ENCODE measurements around the gene ITPKB.
"Not testable (repeated sequence)": the region's sequence is repeated elsewhere in the genome, so short reads cannot be mapped to it uniquely, and the experiment has no call there.

ITPKB gene

DNA sequence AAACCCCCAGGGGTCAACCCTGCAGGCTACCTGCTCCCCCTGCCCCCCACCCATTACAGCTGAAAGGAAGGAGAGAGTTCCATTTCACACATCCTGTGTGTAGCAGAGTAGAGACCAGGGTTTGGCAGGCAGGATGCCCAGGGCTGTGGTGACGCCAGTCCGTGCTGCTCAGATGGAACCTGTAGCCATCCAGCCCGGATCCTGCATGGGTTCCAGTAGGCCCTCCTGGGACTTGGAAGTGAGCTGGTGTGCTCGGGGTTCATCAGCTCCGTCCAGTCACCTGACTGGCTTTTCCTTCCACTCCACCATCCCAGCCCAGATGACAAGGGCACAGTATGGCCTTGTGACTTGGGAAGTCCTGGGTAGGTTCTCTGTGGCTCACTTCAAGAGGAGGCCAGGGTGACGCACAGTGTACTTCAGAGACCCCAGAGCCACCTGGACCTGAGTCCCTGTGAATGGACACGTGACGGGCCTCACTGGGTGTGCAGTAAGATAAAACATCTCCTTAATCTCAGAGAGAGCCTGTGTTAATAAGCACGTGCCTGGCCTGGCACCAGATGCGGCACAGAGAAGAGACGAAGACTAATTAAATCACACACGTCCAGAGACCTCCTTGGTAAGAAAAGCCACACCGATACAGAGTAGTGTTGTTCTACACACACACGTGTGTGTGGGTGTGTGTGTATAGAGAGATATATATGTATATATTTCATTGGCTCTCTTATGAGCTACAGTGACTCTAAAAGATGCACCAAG, 16.0 kb downstream of the ITPKB start:
- H3K4me3 ChIP-seq (replicated peaks in 1 of 2; ENCODE audit: low read depth in 2 of 2, low read length in 2 of 2) = no peak overlapping the region
- no peak for TF ChIP-seq CTCF (IDR thresholded peaks at IDR 0.05; ENCODE audit: low read depth, low read length)
- no peak for DNase-seq (ENCODE audit: low read depth in 2 of 2)

DNA sequence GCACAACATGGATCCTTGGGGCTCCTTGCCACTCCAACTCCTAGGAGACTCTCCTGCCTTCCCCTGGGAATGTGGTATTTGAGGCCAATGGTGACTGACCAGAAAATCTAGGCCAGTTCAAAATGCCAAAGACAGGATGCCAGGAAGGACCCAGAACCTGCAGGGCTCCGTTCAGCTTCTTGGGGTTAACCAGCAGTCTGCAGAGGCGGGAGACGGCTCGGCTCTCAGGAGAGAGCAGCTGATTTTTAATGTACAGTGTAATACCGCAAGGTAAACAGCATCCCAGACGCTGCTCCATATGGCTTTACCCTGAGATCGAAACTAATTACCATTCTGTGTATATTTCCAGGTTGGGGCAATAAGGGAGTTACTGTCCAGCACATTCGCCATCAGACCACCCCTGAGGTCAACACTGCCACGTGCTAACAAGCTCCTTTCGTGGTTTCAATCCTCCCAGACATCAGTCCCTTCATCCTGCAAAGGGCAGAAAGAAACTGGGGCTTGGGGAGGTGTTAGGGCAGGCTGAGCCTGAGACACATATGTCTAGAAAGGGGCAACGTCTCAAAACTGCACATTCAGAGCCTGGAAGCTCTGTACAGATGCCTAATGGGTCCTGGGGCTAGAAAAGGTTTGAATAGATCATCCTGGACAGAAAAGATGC, 16.7 kb downstream of the ITPKB start:
- TF ChIP-seq CTCF (IDR thresholded peaks at IDR 0.05; ENCODE audit: low read depth, low read length) = no peak
- no peak overlapping the region for H3K4me3 ChIP-seq (replicated peaks in 1 of 2; ENCODE audit: low read depth in 2 of 2, low read length in 2 of 2)
- no peak for DNase-seq (ENCODE audit: low read depth in 2 of 2)

DNA sequence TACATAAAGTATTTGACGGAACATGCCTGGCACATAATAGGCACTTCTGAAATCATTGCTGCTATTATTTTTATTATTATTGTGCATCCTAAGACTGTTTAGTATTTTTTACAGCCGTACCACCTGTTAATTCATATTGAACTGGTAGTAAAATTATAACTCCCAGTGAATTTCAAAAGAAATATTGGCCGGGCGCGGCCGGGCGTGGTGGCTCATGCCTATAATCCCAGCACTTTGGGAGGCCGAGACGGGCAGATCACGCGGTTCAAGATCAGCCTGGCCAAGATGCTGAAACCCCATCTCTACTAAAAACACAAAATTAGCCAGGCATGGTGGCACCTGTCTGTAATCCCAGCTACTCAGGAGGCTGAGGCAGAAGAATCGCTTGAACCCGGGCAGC, 18.5 kb downstream of the ITPKB start:
- not testable (repeated sequence) for H3K4me3 ChIP-seq (replicated peaks in 1 of 2; ENCODE audit: low read depth in 2 of 2, low read length in 2 of 2); DNase-seq (ENCODE audit: low read depth in 2 of 2)

DNA sequence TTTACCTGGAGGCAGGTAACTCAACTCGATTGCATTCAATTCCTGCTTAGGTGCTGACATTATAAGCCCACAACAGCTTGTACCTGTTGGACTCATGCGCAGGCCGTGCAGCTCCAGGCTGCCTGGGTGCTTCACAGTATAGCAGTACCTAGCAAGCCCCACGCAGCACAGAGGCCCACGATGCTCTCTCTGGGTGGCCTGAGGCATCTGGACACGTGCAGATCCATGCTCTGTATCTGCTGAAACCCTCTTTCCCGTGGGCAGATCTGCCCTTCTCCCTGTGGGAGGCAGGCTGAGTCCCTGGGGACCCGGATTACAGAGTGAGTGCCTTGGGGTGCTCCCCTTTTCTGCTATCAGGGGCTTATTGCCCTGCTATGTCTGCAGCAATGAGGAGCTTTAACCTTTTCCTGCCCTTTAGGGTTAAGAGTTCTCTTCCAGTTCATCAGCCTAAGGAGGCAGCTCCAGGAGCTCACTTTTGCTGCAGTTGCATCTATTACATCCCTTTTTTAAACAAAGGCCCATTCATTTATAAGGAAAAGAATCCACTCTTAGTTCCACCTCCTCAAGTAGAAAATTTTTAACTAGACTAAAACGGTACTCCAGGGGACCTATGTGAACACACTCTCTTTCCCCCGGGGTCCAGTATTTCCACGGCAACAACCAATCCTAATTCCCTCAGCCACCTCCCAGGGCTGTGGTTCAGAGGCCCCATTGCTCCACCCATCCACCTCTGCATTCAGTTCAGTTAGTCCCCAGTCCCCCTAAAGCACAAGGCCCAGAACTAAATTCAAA, 19.3 kb downstream of the ITPKB start:
- no peak for DNase-seq (ENCODE audit: low read depth in 2 of 2)
- TF ChIP-seq CTCF (IDR thresholded peaks at IDR 0.05; ENCODE audit: low read depth, low read length) = no peak
- no peak overlapping the region for H3K4me3 ChIP-seq (replicated peaks in 1 of 2; ENCODE audit: low read depth in 2 of 2, low read length in 2 of 2)

GRCh38 chr1:226717256-226717909, 21.7 kb downstream of the ITPKB start:
- TF ChIP-seq CTCF (IDR thresholded peaks at IDR 0.05; ENCODE audit: low read depth, low read length) = no peak
- DNase-seq (ENCODE audit: low read depth in 2 of 2) = no peak
- H3K4me3 ChIP-seq (replicated peaks in 1 of 2; ENCODE audit: low read depth in 2 of 2, low read length in 2 of 2) = no peak overlapping the region

GRCh38 chr1:226716577-226716976, 22.5 kb downstream of the ITPKB start:
- DNase-seq (ENCODE audit: low read depth in 2 of 2) = no peak
- TF ChIP-seq CTCF (IDR thresholded peaks at IDR 0.05; ENCODE audit: low read depth, low read length) = no peak
- no peak overlapping the region for H3K4me3 ChIP-seq (replicated peaks in 1 of 2; ENCODE audit: low read depth in 2 of 2, low read length in 2 of 2)
